Endothelial cell (in vitro differentiated cells): ENCODE results near the gene TCOF1. TPM values are rescaled to one million over a fixed set of nuclear protein-coding genes. Genes with fewer than 3 reads are reported as not detected.

Experiments
- DNase-seq: peaks from one replicate; pipeline ENCODE4 v3.0.0; 2021; ENCODE audit warnings: low spot score
- H3K27ac Mint-ChIP-seq: one replicate; pipeline ENCODE4 v1.8.0; 2021; ENCODE audit warnings: mixed read lengths, inconsistent platforms; ENCODE audit not compliant: unreplicated experiment
- H3K27me3 Mint-ChIP-seq: one replicate; pipeline ENCODE4 v1.8.0; 2021; ENCODE audit warnings: mild to moderate bottlenecking, moderate library complexity, mixed read lengths, inconsistent platforms; ENCODE audit not compliant: unreplicated experiment
- H3K36me3 Mint-ChIP-seq: one replicate; pipeline ENCODE4 v1.8.0; 2021; ENCODE audit warnings: mild to moderate bottlenecking, low read depth, mixed read lengths, inconsistent platforms; ENCODE audit not compliant: unreplicated experiment
- H3K4me1 Mint-ChIP-seq: one replicate; pipeline ENCODE4 v1.8.0; 2021; ENCODE audit warnings: mild to moderate bottlenecking, mixed read lengths, inconsistent platforms; ENCODE audit not compliant: unreplicated experiment
- H3K4me3 Mint-ChIP-seq: one replicate; pipeline ENCODE4 v1.8.0; 2021; ENCODE audit warnings: mild to moderate bottlenecking, mixed read lengths, inconsistent platforms; ENCODE audit not compliant: unreplicated experiment
- H3K9me3 Mint-ChIP-seq: one replicate; pipeline ENCODE4 v1.8.0; 2021; ENCODE audit warnings: mixed read lengths, inconsistent platforms; ENCODE audit not compliant: unreplicated experiment
- CTCF ChIP-seq: fragments of 200-600 bp; sonication (generic); IDR thresholded peaks from one replicate; pipeline ENCODE4 v1.5.0; 2021; ENCODE audit warnings: antibody characterized with exemption; ENCODE audit not compliant: unreplicated experiment
- total RNA-seq: library from RNA; stranded (reverse); fragmentation: NEBNext Ultra II Directional; extraction: Animal tissue kit (Norgen Biotek cat#: 25700); gene quantifications from one replicate; pipeline ENCODE4 v1.2.1, GENCODE V29; 2021; ENCODE audit not compliant: unreplicated experiment

Gene TCOF1
- total RNA-seq, 1 donor from 2014 or later, result 41.5 TPM

DNA sequence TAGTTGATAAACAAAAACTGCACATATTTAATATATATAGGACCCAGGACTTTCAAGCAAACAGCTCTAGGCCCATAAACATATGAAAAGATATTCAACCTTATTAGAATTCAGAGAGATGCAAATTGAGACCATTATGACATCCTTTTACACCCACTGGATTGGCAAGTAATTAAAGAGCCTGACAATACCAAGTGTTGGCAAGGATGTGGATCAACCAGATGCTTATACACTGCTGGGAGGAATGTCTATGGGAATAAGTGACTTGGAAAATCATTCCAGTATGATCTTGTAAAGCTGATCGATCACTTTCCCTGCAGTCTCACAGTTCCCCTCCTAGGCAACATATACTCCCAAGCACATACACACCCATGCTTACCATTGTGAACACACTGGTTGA, 15.5 kb upstream of the TCOF1 start:
- Mint-ChIP-seq H3K27ac (no peak overlapping the region), H3K4me1 (peaks cover 8% of the 10 kb centered on the region), H3K9me3 (no peaks in the 10 kb centered on the region), H3K36me3 (no peaks in the 10 kb centered on the region), H3K4me3 (no peak overlapping the region), H3K27me3 (peaks cover 3% of the 10 kb centered on the region)
- DNase-seq, result no peak
- TF ChIP-seq CTCF, result no peak

DNA sequence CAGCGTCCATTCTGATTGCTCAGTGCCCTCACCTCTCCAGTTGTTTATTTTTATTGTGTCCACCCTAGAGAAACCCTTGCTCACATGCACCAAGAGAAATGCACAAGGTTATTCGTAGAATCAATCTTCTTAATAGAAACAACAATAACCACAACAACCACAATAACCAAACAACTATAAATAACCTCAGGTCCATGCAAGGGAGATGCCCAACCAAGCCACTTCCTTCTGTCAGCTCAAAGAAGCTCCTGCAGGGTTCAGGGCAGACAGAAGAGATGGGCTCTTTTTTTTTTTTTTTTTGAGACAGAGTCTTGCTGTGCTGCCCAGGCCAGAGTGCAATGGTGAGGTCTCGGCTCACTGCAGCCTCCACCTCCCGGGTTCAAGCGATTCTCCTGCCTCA, 14.9 kb upstream of the TCOF1 start:
- Mint-ChIP-seq H3K4me1 (peaks cover 8% of the 10 kb centered on the region), H3K36me3 (no peaks in the 10 kb centered on the region), H3K27me3 (peaks cover 3% of the 10 kb centered on the region), H3K9me3 (no peaks in the 10 kb centered on the region), H3K27ac (no peak overlapping the region), H3K4me3 (no peak overlapping the region)
- DNase-seq, result no peak
- no peak for TF ChIP-seq CTCF

DNA sequence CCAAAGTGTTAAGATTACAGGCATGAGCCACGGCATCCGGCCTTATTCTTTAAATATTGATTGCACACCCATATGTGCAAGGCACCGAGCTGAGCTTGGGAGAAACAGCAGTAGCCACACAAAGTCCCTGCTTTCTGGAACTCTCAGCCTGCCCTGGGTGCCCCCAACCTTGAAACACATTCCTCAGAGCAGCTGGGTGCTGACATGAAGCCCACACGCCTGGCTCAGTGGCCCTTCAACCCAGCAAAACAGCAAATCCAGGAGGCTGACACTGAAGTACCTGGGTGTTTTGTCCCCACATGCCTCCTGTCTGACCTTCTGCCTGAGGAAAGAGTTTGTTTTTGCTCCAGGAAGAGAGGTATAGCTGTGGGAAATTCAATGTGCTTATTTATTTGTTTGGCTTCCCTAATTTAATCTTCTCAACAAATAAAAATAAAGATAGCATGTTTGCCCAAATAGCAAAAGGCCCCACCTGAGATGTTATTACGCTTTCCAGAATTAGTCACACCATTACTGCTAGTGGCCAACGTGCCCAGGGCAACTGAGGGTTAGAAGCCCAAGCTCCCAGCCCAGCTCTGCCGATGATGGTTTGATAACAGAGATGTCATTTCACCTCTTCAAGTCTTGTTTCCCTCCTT, 13.4 kb upstream of the TCOF1 start:
- Mint-ChIP-seq H3K4me1 (peaks cover 8% of the 10 kb centered on the region), H3K9me3 (no peaks in the 10 kb centered on the region), H3K36me3 (no peaks in the 10 kb centered on the region), H3K27ac (no peak overlapping the region), H3K27me3 (peaks cover 3% of the 10 kb centered on the region), H3K4me3 (no peak overlapping the region)
- no peak for TF ChIP-seq CTCF
- no peak for DNase-seq

GRCh38 chr5:150345716-150346115, 11.8 kb upstream of the TCOF1 start:
- Mint-ChIP-seq H3K4me3 (no peak overlapping the region), H3K27me3 (peaks cover 3% of the 10 kb centered on the region), H3K9me3 (no peaks in the 10 kb centered on the region), H3K36me3 (no peaks in the 10 kb centered on the region), H3K4me1 (peaks cover 6% of the 10 kb centered on the region), H3K27ac (no peak overlapping the region)
- no peak for TF ChIP-seq CTCF
- no peak for DNase-seq

GRCh38 chr5:150346592-150346991, 10.9 kb upstream of the TCOF1 start:
- no peak for DNase-seq
- H3K27ac Mint-ChIP-seq, result no peak overlapping the region
- TF ChIP-seq CTCF, result no peak
- no peak overlapping the region for H3K4me3 Mint-ChIP-seq
- peaks cover 14% of the 10 kb centered on the region for H3K4me1 Mint-ChIP-seq
- no peaks in the 10 kb centered on the region for H3K9me3 Mint-ChIP-seq
- H3K27me3 Mint-ChIP-seq, result peaks cover 4% of the 10 kb centered on the region
- H3K36me3 Mint-ChIP-seq, result no peaks in the 10 kb centered on the region
